PFSK-1 (cell line): Measurements from ENCODE around the gene SLC13A3.

Experiments used
- FOXP2 ChIP-seq: optimal IDR thresholded peaks from 2 replicates; pipeline ENCODE3; 2011; ENCODE audit warnings: borderline replicate concordance, control low read depth, inconsistent platforms; ENCODE audit not compliant: insufficient read depth; ENCODE audit errors: extremely low read length, extremely low read depth
- POLR2AphosphoS5 ChIP-seq: IDR thresholded peaks from 2 replicates; pipeline ENCODE4 v1.6.1; 2012; ENCODE audit warnings: low read depth, mild to moderate bottlenecking, control low read depth, low read length, moderate library complexity
- REST ChIP-seq, 2 experiments: IDR thresholded peaks; 2 replicates each; pipeline versions ENCODE4 v1.6.1 to v1.8.0; 2011 to 2012; ENCODE audit warnings: low read depth in 2 of 2, low read length in 2 of 2, control low read depth in 1 of 2, inconsistent platforms in 1 of 2, mild to moderate bottlenecking in 1 of 2, moderate library complexity in 1 of 2; ENCODE audit not compliant: insufficient read depth in 1 of 2
- SIN3A ChIP-seq: IDR thresholded peaks from 2 replicates; pipeline ENCODE4 v1.6.1; 2012; ENCODE audit warnings: mild to moderate bottlenecking, low read length, moderate library complexity, borderline replicate concordance; ENCODE audit not compliant: insufficient read depth
- TAF1 ChIP-seq: IDR thresholded peaks from 2 replicates; pipeline ENCODE4 v1.6.1; 2012; ENCODE audit warnings: low read length, control low read depth, borderline replicate concordance; ENCODE audit not compliant: insufficient read depth

- TF ChIP-seq REST (IDR thresholded peaks at IDR 0.05; ENCODE audit: insufficient read depth in 1 of 2, low read depth in 2 of 2, low read length in 2 of 2) (no peak), SIN3A (no peak), POLR2AphosphoS5 (no peak), TAF1 (no peak), FOXP2 (no peak)
These were observed 43.9 kb downstream of the SLC13A3 start for GRCh38 chr20:46607191-46607848.
